Measurements from ENCODE around the gene POC1A. TPM values are rescaled to one million over a fixed set of nuclear protein-coding genes. Genes with fewer than 3 reads are reported as not detected.

The POC1A gene
- total RNA-seq, 1 experiment from 2014 or later, result 32.2 TPM

DNA sequence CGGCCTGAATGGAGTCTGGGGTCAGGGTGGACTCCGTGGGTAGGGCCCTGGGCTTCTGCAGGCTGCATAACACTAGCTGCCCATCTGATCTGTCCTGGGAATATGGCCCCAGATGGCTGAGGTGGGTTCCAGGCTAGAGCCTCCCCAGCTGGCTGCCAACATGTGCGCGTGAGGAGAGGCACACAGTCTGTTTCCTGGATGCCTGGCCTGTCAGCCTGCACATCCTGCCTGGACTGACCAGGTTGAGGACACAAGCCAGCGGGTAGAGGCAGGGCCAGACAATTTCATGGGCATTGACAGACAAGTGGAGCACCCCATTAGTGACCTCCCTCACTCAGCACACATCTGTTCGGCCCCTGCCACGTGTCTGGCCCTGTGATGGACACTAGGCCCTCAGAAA is 128.8 kb downstream of the POC1A start:
- Mint-ChIP-seq H3K36me3 (ENCODE audit: insufficient read depth, unreplicated experiment) (no peaks in the 10 kb centered on the region), H3K27ac (ENCODE audit: unreplicated experiment) (no peak overlapping the region), H3K4me1 (ENCODE audit: low read depth, unreplicated experiment) (no peaks in the 10 kb centered on the region), H3K4me3 (ENCODE audit: unreplicated experiment) (no peak overlapping the region), H3K27me3 (ENCODE audit: insufficient read depth, unreplicated experiment) (no peaks in the 10 kb centered on the region), H3K9me3 (ENCODE audit: unreplicated experiment) (no peaks in the 10 kb centered on the region)
- intact Hi-C loops (cut with micrococcal nuclease; ENCODE audit: unreplicated experiment), result no loop called here
- Histone ChIP-seq H3K4me3 (ENCODE audit: low read depth, low read length) (no peak overlapping the region), H3K36me3 (ENCODE audit: control insufficient read depth, insufficient read depth, low read length) (no peaks in the 10 kb centered on the region), H3K9me3 (no peaks in the 10 kb centered on the region), H3K27me3 (replicated peaks; ENCODE audit: control insufficient read depth, insufficient read depth, low read length) (no peaks in the 10 kb centered on the region), H3K4me1 (no peaks in the 10 kb centered on the region)
- BruUV-seq (replicated peaks), result no TSS peak
- ChIA-PET CTCF (no interaction called here), POLR2A (no interaction called here)
- no peak for DNase-seq
- TF ChIP-seq, protein P1, sequence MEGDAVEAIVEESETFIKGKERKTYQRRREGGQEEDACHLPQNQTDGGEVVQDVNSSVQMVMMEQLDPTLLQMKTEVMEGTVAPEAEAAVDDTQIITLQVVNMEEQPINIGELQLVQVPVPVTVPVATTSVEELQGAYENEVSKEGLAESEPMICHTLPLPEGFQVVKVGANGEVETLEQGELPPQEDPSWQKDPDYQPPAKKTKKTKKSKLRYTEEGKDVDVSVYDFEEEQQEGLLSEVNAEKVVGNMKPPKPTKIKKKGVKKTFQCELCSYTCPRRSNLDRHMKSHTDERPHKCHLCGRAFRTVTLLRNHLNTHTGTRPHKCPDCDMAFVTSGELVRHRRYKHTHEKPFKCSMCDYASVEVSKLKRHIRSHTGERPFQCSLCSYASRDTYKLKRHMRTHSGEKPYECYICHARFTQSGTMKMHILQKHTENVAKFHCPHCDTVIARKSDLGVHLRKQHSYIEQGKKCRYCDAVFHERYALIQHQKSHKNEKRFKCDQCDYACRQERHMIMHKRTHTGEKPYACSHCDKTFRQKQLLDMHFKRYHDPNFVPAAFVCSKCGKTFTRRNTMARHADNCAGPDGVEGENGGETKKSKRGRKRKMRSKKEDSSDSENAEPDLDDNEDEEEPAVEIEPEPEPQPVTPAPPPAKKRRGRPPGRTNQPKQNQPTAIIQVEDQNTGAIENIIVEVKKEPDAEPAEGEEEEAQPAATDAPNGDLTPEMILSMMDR (IDR thresholded peaks at IDR 0.05; ENCODE audit: insufficient read depth in 1 of 2, low read depth in 1 of 2, low read length in 1 of 2, severe bottlenecking in 1 of 2, unreplicated experiment in 1 of 2), result no peak

Other genes starting within 250 kb of the POC1A start
- 39.1 and 43.0 TPM in 2 replicates for gene RRP9, start 212.5 kb downstream of the POC1A start, total RNA-seq (2022)
- gene PARP3, start 212.1 kb downstream of the POC1A start, total RNA-seq (2022), result 3.3 and 5.6 TPM in 2 replicates
- not detected in 2 replicates for gene GPR62, start 199.0 kb downstream of the POC1A start, total RNA-seq (2022)
- 42.3 and 46.5 TPM in 2 replicates for gene PCBP4, start 187.0 kb downstream of the POC1A start, total RNA-seq (2022)
- gene ABHD14B, start 180.4 kb downstream of the POC1A start, total RNA-seq (2022), result 26.8 and 29.0 TPM in 2 replicates
- gene ABHD14A, start 179.4 kb downstream of the POC1A start, total RNA-seq (2022), result 14.0 and 16.3 TPM in 2 replicates
- gene ACY1, start 170.9 kb downstream of the POC1A start, total RNA-seq (2022), result 62.4 and 67.9 TPM in 2 replicates
- gene RPL29, start 158.5 kb downstream of the POC1A start, total RNA-seq (2022), result 976 and 995 TPM in 2 replicates
- 8.4 and 9.9 TPM in 2 replicates for gene DUSP7, start 97.9 kb downstream of the POC1A start, total RNA-seq (2022)
- gene ALAS1, start 43.7 kb upstream of the POC1A start, total RNA-seq (2022), result 53.1 and 60.0 TPM in 2 replicates
- gene TLR9, start 71.2 kb upstream of the POC1A start, total RNA-seq (2022), result not detected in 2 replicates
- 29.9 and 30.5 TPM in 2 replicates for gene TWF2, start 84.7 kb upstream of the POC1A start, total RNA-seq (2022)
- 6.7 and 8.3 TPM in 2 replicates for gene PPM1M, start 91.3 kb upstream of the POC1A start, total RNA-seq (2022)
- 67.1 and 68.7 TPM in 2 replicates for gene WDR82, start 124.2 kb upstream of the POC1A start, total RNA-seq (2022)
- gene GLYCTK, start 133.4 kb upstream of the POC1A start, total RNA-seq (2022), result 128 and 146 TPM in 2 replicates
- 2.9 and 4.1 TPM in 2 replicates for gene DNAH1, start 161.9 kb upstream of the POC1A start, total RNA-seq (2022)

Data from Caco-2 (cell line).